EL (cell line): ENCODE measurements around the gene MGMT.

Experiments used
- DNase-seq: peaks from one replicate; pipeline ENCODE4 v3.0.0-alpha.2; 2016

The MGMT gene

DNA sequence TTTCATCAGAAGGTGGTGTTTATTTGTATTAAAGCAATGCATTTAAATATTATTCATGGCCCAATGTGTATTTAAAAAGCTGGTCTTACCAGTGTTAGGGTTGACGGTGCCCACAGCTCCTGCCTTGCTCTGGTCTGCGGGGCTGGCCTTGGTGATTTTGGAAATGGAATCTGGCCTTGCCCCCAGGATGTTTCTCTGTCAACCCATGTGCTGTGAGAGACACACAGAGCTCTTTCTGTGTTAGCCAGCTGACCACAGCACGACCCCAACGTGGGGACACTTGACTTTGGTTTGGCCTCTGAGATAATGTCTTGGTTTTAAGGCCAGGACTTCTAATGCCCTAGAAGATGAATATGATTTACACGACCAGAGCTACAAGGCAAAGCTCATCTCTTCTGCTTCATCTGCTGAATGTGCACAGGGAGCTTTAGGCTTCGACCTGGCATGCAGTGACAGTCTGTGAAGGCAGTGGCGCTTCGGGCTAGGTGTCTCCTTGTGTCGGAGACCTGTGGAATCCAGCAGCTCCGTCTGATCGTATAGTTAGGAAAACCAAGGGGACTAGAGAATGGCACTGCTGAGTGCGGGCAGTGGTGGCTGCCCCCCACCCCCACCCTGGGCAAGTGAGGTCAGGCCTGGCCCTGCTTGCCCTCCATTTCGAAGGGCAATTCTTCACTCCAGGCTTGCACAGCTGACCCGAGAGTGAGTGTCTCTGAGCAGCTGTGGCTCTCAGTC, 250.9 kb downstream of the MGMT start:
- no peak for DNase-seq

DNA sequence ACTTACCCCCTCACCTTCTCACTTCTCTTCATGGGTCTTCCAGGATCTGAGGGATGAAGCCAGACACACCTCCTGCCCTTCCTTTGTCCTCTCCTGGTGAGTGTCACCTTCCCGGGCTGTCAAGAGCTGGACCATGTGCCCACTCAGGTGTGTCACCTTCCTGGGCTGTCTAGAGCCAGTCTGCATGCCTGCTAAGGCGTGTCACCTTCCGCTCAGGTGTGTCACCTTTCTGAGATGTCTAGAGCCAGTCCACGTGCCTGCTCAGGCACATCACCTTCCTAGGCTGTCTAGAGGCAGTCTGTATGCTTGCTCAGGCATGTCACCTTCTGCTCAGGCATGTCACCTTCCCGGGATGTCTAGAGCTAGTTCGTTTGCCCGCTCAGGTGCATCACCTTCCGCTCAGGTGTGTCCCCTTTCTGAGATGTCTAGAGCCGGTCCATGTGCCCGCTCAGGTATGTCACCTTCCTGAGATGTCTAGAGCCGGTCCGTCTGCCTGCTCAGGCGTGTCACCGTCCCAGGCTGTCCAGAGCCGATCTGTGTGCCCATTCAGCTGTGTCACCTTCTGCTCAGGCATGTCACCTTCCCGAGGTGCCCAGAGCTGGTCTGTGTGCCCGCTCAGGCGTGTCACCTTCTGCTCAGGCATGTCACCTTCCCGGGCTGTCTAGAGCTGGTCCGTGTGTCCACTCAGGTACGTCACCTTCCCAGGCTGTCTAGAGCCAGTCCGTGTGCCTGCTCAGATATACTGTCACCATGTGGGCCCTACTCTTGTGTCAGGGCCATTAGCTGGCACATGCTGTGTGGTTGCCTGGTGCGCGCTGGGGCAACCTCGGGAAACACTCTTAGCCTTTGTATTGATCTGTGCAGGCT, 251.7 kb downstream of the MGMT start:
- DNase-seq: no peak

DNA sequence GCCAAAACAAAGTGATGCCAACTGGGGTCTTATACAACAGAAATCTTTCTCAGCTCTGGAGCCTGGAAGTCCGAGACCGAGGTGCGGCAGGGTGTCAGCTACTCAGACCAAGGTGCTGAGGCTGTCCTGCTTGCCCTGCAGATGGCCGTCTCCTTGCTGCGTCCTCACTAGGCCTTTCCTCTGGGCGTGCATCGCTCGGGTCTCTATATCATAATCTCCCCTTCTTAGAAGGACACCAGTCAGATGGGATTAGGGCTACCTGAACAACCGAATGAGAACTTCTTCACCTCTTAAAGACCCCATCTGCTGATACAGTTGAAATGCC, 252.3 kb downstream of the MGMT start:
- DNase-seq: no peak

DNA sequence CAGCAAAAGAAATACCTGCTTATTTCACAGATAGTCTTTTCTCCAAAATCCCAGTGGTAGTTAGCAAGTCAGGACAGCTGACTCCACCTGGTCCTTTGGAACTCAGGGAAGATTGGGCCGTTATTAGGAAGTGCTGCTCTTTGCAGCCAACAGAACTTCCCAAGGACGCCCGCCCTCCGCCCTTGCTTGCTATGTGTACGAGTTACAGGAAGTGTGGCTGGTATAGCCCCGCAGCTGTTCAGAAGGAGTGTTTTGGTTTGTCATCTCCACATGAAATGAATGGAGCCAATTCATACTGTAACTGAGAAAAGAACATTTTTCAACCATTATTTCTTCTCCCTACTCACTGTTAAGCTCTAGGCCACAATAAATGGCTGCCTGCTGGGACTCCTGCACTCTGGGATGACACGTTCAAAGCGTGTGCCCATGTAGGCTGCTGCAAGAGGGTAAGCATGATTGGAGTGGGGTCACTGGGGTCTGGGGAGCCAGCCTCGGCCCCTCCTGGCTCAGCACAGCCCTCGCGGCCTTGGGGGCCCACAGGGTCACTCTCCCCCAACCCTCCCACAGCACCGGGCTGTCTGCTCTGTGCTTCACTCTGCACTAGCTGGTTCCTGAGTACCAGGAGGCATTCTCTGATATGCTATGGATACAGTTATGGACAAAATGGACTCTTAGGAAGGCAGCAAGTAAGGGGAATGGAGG, 253.0 kb downstream of the MGMT start:
- no peak for DNase-seq

DNA sequence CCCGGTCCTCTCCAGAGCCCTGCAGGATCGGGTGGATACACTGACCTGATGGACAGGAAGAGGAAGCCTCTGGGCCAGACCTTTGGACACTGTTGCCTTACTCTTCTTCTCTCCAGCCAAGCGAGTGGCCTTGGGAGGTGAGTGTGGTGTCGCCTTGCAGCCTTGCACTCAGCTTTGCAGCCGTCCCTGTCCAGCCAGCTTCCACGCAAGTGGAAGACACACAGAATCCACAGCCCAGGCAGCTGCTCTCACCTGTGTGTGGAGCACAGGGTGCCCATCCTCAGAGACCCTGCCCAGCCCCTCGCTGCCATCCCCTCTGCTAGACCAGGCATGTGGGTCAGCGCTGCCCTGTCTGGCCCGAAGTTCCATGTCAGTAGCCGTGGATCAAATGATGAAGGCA, 258.0 kb downstream of the MGMT start:
- DNase-seq: no peak

DNA sequence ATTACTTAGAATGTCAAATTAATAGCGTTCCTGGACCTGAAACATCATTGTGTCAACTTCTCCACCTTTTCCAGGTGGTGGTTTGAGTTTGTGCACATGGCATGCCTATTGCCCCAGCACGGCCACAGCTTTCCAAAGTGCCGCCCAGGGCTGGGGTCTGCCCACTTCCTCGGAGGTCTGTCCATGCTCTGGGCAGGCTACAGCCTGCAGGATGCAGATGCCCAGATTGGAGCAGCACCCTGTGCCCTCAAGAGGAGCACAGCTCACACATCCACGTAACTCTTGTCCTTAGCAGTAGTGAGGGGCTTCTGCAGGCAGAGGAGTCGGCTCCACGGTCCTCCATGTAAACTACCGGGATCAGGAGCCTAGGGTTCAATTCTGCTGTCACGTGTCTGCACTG, 258.4 kb downstream of the MGMT start:
- no peak for DNase-seq

DNA sequence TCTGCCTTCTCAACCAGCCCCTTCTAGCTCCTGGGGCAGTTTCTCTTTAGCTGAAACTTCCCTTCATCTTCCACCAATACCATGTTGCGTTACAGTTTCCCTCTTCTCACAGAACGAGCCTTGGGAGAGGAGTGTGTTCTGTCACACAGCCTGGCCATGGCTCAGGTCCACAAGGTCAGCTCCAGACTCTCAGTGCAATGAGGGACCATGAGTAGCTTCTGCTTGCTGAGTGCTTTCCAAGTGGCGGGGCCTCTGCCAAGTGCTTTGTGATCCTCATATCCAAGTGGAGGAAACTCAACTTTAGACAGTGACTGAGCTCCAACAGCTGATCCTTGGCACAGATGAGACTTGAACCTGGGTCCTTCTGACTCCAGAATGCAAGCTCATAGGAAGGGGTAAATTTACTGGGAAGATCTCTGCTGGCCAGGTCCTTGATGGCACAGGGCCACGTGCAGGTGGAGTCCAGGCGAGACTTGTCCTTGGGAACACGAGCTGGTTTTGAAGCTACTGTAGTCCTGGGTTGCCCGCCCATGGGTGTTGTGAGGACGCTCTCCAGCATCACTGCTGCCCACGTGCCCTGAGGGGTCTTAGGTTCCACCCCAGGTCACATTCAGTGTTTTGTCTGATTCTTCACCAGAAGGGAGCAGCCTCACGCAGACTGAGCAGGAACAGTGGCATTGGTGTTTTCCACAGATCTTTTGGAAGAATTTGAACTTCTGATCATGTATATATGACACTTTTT, 259.0 kb downstream of the MGMT start:
- DNase-seq: no peak

DNA sequence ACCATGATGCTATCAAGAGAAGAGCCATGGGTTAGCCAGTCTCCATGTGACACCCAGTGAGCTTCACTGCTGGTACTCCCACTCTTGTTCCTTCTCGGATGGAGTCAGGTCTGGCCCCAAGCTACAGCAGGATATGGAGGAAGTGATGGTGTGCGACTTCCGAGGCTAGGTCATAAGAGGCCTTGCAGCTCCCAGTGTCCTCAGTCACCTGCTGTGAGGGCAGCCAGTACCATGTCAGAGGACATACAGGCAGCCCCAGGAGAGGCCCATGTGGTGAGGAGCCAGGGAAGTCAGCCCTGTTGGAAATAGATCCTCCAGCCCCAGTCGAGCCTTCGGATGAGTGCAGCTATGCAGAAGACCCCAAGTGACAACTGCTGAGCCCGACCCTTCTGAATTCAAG, 260.0 kb downstream of the MGMT start:
- DNase-seq: no peak

DNA sequence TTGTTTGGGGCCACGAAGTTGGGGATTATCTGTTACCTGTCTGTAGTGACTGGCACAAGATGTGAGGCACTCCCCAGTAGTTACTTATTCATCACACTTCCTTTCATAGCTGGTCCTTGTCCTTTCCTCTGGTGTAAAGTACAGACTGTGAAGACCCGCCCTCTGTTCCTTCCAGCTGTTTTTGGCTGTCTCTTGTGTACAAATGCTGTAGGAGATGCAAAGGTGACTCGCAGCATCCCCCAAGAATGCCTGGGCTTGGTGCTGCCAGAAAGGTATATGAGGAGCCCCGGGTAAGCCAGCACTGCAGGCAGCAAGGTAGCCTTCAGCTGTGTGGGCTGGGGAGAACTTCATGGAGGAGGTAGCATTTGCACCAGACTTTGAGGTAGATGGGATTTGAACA, 260.5 kb downstream of the MGMT start:
- no peak for DNase-seq

DNA sequence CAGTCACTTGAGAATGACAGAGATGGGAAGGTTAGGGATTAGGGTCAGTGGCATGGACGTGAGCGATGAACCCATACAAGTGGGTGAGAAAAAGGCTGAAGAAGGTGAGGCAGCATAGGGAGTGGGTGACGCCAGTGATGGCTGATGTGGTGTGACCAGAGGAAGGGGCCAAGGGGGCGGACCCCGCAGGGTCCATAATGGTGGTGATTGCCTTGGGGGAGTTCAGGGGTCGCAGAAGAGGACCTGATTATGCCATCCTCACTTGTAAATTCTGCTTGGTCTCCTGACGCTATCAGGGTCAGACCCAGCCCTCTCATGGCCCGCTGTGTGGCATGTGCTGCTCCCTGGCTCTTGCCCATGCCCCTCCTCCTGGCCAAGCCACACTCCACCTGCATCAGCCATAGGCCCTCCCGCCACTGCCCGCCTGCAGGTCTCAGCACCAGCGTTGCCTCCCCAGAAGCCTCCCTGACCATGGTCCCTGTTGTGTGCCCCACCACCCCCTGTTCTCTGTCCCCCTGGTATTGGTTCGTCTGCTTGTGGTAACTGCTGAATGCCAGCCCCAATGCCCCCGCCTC, 261.3 kb downstream of the MGMT start:
- no peak for DNase-seq

DNA sequence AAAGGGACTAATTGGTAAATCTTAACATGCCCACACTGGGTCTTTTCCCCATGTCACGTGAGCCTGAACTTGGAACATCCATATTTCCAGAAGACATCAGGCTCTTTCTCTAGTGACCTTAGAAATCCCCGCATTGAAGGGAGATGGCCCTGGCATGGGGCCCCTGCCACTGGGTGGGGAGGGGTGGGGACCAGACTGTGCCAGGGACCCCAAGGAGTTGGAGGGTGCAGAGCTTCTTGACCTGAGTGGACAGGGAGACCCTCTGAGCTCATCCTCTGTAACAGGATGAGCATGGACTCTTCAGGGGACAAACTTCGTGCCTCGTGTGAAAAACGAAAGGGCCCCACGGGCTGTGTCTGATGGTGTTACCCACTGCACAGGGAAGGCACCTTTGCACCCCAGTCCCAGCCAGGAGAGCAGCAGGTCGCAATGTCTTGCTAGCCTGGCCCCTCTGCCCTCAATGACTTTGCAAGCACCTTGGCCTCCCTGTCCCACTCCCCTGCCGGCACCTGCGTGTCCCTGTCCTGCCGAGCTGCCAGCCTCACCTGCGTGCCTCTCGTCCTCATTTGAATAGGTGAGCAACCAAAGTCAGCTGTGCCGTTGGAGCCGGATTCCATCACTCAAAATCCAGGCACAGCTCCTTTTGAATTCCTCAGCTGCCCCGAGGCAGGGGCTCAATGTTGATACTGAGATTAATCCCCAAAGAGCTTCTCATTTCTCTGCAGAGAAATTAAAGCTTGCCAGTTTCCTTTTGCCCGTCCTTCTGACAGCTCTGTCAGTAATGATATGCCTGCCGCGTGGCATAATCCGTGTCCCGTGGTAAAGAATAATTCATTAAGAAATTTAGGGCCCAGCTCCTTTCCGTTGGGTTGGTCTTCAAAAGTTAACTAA, 262.1 kb downstream of the MGMT start:
- no peak for DNase-seq

DNA sequence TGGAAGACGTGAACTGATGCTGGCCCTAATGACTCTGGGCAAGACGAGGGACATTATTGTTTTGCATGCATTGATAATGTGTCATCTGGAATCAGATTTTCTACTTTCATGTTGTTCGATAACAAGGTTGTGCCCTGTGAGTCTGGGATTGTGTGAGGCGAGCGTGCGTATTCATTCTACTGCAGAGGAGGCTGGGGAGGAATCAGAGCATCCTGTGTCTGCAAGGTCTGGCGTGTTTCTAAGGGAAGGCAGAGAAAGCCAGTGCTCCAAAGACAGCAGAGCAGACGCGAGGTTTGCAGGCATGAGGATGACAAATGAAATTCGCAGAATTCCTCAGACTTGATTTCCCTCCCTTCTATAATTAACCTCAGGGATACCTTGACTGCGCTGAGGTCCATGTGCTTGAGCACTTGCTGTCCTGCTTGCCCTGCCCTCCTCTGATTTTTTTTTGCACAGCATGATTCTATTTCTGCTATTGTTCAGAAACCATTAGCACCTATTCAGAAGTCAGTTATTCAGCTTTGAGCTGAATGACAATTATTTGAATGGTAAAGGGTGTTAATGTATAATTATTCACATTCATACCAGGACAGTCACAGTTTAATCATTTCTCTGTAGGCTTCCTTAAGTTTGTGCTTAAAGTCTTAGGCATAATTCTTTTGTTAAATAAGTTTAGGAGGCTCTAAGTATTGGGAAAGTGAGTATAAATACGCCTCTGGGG, 263.4 kb downstream of the MGMT start:
- DNase-seq: no peak

DNA sequence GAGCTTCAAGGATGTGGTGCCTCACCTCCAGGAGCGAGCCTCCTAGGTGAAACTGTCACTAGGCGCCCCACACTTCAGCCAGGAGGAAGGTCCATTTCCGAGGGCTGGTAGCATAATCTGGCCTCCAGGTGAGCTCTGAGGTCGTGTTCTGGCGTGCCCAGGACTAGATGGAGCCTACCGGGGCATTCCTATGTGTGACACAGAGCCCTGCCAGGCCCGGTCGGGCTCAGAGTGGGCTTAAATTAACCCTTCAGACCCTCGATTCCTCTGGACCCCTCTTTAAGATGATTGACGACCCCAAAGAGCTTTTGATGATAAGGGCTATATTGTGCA, 263.9 kb downstream of the MGMT start:
- no peak for DNase-seq

DNA sequence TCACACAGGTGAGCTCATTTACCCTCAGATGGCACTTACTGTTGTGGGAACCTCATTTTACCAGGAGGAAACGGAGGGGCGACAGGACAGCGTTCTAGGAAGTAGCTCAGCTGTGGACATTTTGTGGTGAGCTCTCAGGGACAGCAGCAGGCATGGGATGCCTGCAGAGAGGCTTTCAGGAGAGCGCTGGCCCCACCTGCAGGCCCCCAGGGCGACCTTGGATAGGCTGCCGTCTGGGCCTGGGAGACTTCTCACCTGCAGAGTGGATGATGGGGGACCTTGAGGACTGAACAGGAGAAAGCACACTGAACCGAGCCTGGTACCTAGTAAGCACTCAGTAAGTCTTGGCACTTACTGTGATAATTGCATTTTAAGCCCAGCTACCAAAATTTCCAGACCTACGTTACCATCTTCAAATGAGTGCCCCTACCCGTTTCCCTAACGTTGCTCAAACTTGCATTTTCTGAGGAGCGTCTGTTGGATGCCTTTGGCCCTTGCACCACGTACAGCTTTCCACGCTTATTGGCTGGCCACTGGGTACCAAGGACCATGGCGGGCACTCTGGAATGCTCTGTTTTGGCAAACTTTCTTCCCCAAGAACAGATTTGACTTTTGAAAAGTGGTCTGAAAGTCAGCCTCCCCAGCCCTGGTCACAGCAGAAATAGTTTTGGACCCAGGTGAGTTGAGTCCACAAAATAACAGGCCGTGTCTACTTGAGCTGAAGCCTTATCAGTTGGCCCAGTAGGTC, 273.7 kb downstream of the MGMT start:
- DNase-seq: no peak

DNA sequence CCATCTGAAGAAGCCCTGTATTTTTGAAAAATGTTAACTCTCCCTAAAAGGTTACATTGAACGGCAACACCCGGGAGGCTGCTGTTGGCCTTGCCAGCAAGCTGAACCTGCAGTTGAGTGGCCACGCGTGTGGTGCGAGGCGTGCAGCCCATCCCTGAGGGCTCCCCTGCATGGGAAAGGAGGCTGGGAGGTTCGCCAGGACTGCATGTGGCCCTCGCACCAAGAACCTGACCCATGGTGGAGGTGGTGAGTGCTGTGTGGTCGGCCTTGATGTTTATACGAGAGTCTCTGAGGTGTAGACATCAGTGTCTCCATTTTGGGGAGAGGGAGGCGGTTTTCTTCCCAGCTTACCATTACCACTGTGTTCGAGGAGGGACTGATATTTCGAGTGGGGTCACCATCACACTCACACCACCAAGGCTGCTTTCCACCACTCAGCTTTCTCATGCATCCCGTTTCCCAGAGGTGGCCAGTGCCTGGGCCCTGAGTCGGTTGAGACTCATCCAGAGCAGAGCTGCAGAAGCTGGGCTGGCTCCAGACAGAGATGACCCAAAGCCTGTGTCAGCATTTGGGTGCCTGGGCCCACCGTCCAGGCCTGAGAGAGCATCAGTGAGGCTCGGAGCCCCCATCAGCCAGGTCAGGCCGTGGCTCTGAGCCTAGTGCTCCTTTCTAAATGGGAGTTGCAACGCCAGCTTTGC, 274.4 kb downstream of the MGMT start:
- DNase-seq: no peak

DNA sequence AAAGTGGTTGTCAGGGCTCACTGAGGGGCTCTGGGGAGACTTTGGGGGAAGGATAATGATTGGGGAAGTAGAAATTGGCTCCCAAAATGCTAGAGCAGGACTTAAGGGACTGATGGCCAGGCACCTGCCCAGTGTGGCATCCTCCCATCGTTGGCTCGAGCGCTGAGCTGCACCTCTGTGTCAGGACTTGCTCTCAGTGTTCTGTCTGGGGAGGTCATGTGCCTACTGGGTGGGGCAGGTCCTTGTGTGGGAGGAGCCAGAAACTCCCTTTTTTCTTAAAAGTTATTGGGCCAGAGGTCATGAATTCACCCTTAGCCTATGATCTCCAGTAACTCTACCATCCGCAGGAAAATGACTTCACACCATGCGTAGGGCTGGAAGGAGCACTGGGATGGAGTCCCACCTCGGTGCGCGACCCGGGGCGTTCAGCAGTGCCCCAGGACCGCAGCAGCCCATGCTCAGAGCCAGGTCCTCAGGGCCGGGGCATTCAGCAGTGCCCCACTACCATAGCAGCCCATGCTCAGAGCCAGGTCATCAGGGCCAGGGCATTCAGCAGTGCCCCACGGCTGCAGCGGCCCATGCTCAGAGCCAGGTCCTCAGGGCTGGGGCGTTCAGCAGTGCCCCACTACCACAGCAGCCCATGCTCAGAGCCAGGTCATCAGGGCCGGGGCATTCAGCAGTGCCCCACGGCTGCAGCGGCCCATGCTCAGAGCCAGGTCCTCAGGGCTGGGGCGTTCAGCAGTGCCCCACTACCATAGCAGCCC, 275.1 kb downstream of the MGMT start:
- no peak for DNase-seq

DNA sequence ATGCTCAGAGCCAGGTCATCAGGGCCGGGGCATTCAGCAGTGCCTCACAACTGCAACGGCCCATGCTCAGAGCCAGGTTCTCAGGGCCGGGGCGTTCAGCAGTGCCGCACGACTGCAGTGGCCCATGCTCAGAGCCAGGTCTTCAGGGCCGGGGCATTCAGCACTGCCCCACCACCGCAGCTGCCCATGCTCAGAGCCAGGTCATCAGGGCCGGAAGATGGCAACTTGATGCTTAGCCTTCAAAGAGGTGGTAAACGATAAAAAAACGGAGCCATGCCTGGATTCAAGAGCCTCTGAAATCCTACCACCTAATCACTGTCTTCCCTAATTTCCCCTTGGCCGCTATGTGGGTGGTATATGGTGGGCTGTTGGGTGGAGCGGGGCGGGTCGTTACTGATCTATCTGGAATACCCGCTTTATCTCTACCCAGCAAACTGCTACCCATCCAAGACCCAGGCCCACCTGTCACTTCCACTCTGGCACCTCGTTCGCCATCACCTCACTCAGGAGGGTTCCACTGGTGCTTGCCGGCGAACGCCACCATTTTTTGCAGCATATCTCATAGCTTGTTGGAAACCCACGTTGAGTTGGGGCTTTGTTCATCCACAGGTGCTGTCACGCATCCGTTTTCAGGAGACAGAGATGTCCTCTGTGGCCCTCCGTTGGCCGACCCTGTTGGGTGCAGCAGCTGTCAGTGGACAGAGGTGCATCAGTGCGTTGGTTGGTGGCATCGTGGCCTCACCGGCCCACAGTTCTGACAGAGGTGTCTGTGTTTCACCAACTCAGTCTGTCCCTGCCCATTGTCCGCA, 275.9 kb downstream of the MGMT start:
- DNase-seq: no peak

DNA sequence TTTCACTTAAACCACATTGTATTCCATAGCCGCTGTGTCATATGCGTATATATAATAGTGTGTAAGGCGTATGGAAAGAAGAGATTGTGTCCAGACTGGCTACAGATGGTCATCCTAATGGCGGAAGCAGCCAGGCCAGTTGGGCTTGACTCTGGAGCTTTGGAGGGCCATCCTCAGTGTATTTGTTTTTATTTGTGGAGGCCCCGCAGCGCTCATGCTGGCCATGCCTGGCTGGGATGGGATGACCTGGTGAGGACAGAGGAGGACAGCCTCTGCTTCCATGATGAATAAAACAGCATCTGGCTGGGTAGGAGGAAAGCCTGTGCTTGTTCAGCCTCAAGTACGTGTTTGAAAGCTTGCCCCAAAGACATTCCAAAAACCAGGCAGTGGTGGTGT, 276.7 kb downstream of the MGMT start:
- DNase-seq: no peak
